Hematopoietic multipotent progenitor cell treated with erythropoietin and hydrocortisone succinate and interleukin-3 and kit ligand, for 17 days (in vitro differentiated cells): ENCODE measurements around the gene EPN3.

Experiments used
- DNase-seq: peaks from one replicate; pipeline ENCODE4 v3.0.0-alpha.2; 2015; ENCODE audit warnings: low spot score

EPN3 gene

GRCh38 chr17:50534979-50535326 lies 2.4 kb downstream of the EPN3 start:
- no peak for DNase-seq

GRCh38 chr17:50535407-50535806 lies 2.9 kb downstream of the EPN3 start:
- DNase-seq, result no peak

DNA sequence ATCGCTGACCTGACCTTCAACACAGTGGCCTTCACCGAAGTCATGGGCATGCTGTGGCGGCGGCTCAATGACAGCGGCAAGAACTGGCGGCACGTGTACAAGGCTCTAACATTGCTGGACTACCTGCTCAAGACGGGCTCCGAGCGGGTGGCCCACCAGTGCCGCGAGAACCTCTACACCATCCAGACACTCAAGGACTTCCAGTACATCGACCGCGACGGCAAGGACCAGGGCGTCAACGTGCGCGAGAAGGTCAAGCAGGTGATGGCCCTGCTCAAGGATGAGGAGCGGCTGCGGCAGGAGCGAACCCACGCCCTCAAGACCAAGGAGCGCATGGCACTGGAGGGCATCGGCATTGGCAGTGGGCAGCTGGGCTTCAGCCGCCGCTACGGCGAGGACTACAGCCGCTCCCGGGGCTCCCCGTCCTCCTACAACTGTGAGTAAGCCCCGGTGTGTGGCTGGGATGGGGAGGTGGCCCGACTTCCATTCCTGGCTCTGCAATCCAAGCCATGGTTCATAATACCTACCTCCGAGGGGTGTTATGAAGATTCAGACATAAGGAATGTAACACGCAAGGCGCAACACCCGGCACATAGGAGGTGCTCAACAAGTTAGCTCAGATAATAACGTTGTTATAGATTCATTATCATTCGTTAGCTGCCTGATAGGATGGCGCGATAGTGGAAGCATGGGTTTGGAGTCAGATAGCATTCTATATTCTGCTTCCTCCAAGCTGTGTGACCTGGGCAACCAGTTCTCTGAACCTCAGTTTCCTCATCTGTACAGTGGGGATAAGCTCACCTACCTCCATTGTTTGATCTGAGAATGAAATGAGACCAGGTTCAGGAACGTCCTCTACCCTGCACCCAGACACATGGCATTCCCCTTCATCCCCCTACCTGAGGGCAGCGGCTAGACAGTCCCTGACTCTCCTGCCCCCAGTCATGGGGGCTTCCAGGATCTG lies 4.4 kb downstream of the EPN3 start:
- DNase-seq, result no peak

DNA sequence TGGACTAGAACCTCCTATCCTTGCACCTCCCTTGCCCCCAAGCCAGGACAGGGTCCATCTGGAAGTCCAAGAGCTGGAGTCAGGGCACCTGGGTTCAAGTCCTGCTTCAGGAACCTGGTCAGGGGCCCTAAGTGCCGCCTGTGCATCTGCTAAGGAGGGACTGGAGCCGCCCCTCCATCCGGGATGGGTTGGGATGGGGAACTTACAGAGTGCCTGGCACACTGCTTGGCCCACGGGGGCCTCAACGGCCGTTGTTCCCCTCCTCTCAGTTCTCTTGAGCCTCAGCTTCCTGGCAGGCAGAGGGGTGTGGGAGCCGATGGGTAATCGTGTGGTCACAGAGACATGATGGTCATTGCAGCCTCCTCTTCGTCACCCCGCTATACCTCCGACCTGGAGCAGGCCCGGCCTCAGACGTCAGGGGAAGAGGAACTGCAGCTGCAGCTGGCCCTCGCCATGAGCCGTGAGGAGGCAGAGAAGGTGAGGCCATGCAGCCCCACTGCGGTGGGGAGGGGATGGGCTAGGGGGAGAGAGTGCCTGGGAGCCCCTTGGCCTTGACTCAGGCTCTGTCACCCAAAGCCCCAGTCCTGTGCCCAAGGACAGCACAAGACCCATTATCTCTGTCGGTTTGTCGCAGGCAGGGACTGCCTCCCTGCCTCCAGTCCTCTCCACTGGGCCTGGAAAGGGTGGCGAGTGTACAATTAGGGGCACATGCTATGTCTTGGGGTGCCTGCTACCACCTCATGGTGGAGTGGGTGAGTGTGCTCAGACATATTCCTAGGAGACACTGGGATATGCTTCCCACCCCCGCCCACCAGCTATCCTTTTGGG lies 5.4 kb downstream of the EPN3 start:
- no peak for DNase-seq

DNA sequence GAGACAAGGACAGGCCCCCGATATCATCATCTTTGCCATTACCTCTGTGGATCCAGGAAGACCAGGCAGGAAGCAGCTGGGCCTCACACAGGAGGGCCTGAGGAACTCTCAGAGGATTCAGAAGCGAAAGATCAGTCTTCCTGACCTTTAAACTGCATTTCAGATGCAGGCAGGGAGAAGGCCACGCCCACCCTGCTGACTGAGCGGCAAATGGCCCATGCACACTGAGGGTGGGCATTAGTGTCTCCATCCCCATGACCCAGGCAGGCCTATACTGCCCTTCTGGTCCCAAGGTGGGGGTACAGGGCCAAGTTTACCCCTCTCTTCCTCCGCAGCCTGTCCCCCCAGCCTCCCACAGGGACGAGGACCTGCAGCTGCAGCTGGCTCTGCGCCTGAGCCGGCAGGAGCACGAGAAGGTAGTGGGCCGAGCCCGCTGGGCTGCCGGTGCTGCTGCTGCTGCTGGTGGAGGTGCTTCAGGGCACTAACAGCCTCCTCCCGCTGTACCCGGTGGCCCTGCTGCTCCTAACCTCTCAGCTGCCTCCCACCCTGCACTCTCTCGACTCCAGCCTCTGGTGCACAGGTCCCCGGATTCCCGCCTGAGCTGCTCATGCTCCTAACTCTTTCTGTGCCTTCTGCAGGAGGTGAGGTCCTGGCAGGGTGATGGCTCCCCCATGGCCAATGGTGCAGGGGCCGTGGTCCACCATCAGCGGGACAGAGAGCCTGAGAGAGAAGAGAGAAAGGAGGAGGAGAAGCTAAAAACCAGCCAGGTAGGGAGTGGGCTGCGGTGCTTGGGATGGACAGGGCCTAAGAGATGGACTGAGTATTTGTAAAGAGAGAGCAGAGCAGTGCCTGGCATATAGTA lies 6.2 kb downstream of the EPN3 start:
- DNase-seq, result no peak

GRCh38 chr17:50539762-50540559 lies 7.4 kb downstream of the EPN3 start:
- peak; percentile 27 for DNase-seq

GRCh38 chr17:50540560-50541401 lies 8.2 kb downstream of the EPN3 start:
- no peak for DNase-seq

DNA sequence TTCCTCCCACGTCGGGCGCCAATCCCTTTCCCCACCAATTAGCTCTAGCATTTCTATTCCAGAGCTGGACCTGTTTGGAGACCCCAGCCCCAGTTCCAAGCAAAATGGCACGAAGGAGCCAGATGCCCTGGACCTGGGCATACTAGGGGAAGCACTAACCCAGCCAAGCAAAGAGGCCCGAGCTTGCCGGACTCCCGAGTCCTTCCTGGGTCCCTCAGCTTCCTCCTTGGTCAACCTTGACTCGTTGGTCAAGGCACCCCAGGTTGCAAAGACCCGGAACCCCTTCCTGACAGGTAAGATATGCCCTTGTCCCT lies 8.8 kb downstream of the EPN3 start:
- DNase-seq, result no peak

- DNase-seq, result peak; percentile 79
These were observed 9.5 kb downstream of the EPN3 start for GRCh38 chr17:50541716-50542688.

GRCh38 chr17:50542795-50543774 lies 10.6 kb downstream of the EPN3 start:
- DNase-seq, result no peak

- DNase-seq, result no peak
These were observed 12.0 kb downstream of the EPN3 start for GRCh38 chr17:50544516-50544915.

DNA sequence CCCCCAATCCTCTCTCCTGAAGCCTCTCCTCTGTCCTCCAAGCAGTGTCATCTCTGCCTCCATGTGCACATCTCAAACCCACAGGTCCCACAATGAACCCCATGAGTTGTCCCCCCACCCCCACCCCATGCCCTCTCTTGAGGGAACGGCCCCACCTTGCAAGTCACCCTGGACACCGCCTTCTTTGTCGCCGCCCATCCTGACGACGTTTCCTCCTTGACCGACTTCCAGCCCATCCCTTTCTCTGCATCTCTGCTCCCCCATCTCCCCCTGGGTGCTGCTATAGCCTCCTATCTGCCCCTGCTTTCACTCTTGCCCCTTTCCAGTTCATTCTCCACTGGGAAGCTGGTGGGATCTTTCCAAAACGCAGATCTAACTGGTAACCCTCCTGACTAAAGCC lies 12.8 kb downstream of the EPN3 start:
- no peak for DNase-seq

DNA sequence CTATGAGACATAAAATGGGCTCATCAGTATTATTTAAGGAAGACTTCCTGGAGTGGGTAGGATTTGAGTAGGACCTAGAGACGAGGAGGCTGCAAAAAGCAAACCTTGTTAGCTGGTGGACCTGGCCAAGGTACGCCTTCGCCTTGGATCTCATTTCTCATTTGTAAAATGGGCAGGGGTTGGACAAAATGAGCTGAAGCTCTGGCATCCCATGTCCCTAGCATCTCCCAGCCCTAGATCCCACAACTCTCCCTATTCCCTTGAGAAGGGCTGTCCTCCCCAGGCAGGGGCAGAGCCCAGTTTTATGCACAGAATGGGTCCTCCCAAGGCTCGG lies 14.1 kb downstream of the EPN3 start:
- no peak for DNase-seq

DNA sequence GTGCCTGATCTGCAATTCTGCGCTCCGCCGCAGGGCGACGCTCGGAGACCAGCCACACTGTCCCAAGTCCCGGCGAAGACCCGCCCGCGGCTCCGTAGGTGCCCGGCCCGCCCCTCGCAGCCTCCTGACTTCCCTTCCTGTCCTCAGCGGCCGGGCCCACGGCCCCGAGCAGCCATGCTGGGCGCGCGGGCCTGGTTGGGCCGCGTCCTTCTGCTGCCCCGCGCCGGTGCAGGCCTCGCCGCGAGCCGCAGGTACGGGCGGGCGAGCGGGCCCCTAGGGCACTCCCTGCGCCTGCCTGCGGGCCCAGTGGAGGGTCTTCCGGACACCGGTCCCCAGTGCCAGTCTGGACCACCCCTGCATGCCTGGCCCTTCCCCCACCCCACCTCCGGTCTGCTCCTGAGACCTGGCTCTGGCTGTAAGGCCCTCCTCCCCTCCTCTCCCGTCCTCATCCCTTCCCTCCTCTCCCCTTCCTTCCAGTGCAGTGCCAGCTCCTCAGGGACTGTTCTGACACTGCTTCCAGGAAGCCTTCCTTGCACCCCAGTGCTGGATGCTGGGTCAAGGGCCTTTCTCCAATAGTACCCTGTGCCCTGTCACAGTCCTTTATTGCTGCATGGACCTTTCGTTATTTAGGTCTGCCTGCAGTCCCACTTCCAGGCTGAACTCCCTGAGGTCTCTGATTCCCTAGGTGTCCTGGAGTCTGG lies 14.7 kb downstream of the EPN3 start, which contains the start of gene SPATA20:
Gene SPATA20, plus strand, starts transcription at position 140 of the 701 bp plus-strand sequence. Its CDS starts 35 bp downstream, at position 175.
- DNase-seq, result peak; percentile 64

GRCh38 chr17:50547736-50548083 lies 15.2 kb downstream of the EPN3 start:
- no peak for DNase-seq

GRCh38 chr17:50548831-50549230 lies 16.3 kb downstream of the EPN3 start:
- DNase-seq, result no peak

- no peak for DNase-seq
These were observed 16.9 kb downstream of the EPN3 start for GRCh38 chr17:50549256-50549941.
